Measurements from ENCODE around the gene CCDC144A.
"Not testable (repeated sequence)": the region's sequence is repeated elsewhere in the genome, so short reads cannot be mapped to it uniquely, and the experiment has no call there.

Gene CCDC144A

DNA sequence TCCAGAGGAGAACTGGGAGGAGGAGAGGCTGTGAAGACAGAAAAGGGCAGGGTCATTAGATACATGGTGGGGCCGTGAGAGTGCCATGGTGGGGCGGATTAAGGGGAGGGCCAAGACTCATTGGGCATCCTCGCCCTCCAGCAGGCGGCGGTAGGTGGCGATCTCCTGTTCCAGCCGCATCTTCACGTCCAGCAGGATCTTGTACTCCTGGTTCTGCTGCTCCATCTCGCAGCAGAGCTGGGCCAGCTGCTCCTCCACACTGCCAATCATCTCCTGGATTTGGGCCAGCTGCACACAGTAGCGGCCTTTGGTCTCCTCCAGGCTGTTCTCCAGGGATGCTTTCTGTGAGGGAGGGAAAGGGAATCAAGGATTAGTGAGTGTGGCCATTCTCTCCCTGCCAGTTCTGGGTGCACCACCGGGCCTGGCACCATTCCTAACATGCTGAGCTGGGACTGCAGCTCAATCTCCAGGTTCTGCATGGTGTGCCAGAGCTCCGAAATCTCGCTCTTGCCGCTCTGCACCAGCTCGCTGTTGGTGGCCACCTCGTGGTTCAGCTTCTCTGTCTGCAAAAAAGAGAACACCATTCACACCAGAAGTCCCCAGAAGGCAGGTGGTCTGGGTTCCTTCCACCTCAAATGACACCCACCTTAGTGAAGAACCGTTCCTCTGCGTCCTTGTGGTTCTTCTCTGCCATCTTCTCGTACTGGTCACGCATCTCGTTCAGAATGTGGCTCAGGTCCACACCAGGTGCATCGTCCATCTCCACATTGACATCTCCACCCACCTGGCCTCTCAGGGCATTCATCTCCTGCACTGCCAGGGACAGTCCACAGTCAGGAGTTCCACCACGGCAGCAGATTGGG lies 129.0 kb downstream of the CCDC144A start:
- DNase-seq (ENCODE audit: low read depth): no peak

DNA sequence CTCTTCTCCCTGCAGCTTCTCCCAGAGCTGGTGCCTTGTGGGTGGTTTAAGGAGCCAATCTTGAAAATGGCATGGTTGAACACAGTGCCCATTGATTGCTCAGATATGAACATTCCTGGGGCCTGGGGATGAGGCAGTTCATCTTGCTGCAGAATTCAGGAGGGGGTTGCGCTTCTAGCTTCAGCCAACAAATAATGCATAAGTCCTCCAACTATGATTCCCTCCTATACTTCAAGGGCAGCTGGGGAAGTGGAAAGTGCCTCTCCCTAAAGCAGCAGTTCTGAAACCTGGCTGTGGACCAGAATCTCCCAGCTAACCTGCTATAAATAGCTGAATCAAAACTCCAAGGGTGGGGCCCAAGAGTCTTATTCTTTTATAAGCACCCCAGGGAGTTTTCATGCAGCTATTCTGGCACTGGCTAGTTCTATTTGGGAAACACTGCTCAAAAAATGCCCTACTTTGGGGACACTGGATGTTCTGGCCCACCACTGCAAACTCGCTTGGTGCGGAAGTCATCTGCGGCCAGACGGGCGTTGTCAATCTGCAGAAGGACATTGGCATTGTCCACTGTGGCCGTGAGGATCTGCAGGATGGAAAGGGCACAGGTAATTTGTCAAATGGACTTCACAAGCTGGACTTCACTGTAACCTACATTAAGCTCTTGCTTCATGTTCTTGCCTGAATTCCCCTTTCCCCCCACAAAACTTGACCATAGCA lies 130.3 kb downstream of the CCDC144A start:
- no peak for DNase-seq (ENCODE audit: low read depth)

- no peak for DNase-seq (ENCODE audit: low read depth)
These were observed 131.0 kb downstream of the CCDC144A start for GRCh38 chr17:16820979-16821543.

DNA sequence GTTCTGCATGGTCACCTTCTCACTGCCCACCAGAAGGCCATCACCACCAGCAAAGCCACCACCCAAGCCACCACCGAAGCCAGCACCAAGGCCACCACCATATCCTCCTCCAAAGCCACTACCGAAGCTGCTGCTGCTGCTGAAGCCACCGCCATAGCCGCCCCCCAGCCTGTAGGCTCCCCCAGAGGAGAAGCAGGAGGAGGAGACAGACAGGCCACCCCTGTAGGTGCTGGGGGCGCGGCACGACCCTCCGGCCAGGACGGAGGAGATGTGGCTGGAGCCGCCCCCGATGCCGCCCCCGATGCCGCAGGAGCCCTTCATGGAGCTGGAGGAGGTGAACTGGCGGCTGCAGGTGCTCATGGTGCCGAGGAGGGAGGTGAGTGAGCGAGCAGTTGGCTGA lies 132.1 kb downstream of the CCDC144A start:
- not testable (repeated sequence) for DNase-seq (ENCODE audit: low read depth)

- DNase-seq (ENCODE audit: low read depth): not testable (repeated sequence)
These were observed 133.8 kb downstream of the CCDC144A start for GRCh38 chr17:16823768-16824406.
